ENCODE results near the gene SF3B2. TPM values are rescaled to one million over a fixed set of nuclear protein-coding genes. Genes with fewer than 3 reads are reported as not detected.
A peak's percentile ranks its signal among the peaks of the same experiment; 100 is the strongest.
"Not testable (repeated sequence)": the region's sequence is repeated elsewhere in the genome, so short reads cannot be mapped to it uniquely, and the experiment has no call there.

Gene SF3B2
- total RNA-seq, 1 donor: 135 TPM

GRCh38 chr11:66071381-66071801, 19.2 kb downstream of the SF3B2 start:
- Histone ChIP-seq H3K27me3 (ENCODE audit: insufficient read depth, low read length) (no peaks in the 10 kb centered on the region), H3K9me3 (ENCODE audit: low read depth, low read length) (no peaks in the 10 kb centered on the region), H3K4me3 (ENCODE audit: low read length) (peak overlapping the region; percentile 57), H3K4me1 (ENCODE audit: insufficient read depth, low read length) (peaks cover 54% of the 10 kb centered on the region)

DNA sequence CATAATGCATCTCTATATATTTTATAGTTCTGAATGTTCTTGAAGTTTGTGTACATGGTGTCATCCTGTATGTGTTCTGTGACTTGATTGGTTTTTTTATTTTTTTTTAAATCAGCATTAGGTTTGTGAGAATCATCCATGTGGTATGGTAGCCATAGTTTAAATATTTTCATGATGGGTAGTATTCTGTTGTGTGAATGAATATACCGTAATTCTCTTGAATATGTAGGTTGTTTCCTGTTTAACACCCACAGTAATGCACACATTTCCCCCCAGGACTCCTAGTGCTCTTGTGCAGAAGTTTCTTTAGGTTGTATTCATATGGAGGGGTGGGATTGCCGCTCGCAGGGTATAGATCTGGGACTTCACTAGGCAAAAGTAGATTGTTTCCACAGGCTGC, 19.9 kb downstream of the SF3B2 start:
- Histone ChIP-seq H3K4me3 (ENCODE audit: low read length) (peak overlapping the region; percentile 57), H3K9me3 (ENCODE audit: low read depth, low read length) (no peaks in the 10 kb centered on the region), H3K4me1 (ENCODE audit: insufficient read depth, low read length) (peaks cover 50% of the 10 kb centered on the region), H3K27me3 (ENCODE audit: insufficient read depth, low read length) (no peaks in the 10 kb centered on the region)

DNA sequence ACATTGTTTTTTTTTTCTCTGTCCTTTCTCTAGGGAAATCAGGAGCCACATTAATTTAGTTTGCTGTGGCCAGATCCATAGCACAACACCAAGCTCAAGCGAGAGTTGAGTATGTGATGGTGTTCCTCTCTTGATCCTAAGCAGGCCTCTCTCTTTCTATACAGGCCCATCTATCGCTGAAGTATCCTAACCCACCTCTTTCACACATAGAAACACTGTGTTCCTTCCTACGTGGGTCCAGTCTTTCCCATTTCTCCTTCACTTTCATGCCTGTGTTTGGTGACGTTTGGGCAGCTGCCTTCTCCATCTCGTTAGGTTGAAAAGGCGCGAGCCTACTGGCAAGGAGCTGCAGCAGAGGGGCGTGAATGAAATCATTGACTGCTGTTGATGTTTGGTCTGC, 20.4 kb downstream of the SF3B2 start:
- Histone ChIP-seq H3K4me1 (ENCODE audit: insufficient read depth, low read length) (peaks cover 50% of the 10 kb centered on the region), H3K27me3 (ENCODE audit: insufficient read depth, low read length) (no peaks in the 10 kb centered on the region), H3K9me3 (ENCODE audit: low read depth, low read length) (no peaks in the 10 kb centered on the region), H3K4me3 (ENCODE audit: low read length) (no peak overlapping the region)

DNA sequence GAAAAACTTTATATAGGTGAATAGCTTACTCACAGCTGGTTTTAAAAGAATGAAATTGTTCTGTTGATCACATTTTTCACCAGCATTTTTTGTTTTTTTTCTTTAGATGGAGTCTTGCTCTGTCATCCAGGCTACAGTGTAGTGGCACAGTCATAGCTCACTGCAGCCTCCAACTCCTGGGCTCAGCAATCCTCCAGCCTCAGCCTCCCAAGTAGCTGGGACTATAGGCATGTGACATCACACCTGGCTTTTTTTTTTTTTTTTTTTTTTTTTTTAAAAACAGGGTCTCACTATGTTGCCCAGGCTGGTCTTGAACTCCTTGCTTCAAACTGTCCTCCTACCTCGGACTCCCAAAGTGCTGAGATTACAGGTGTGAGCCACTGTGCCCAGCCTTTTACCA, 21.5 kb downstream of the SF3B2 start:
- H3K27me3 ChIP-seq (ENCODE audit: insufficient read depth, low read length): no peaks in the 10 kb centered on the region
- H3K4me1 ChIP-seq (ENCODE audit: insufficient read depth, low read length): peaks cover 51% of the 10 kb centered on the region
- H3K9me3 ChIP-seq (ENCODE audit: low read depth, low read length): no peaks in the 10 kb centered on the region
- H3K4me3 ChIP-seq (ENCODE audit: low read length): no peak overlapping the region

DNA sequence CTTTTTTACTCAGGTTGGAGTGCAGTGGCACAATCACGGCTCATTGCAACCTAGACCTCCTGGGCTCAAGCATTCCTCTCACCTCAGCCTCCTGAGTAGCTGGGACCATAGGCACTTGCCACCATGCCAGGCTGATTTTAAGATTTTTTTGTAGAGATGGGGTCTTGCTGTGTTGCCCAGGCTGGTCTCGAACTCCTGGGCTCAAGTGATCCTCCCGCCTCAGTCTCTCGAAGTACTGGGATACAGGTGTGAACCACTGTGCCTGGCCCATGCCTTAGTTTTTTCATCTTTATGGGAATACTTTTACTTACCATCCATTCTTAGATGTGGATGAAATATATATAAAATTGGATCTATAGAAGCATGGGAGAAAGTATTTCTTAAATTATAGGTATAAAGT, 23.1 kb downstream of the SF3B2 start:
- Histone ChIP-seq H3K27me3 (ENCODE audit: insufficient read depth, low read length) (no peaks in the 10 kb centered on the region), H3K4me1 (ENCODE audit: insufficient read depth, low read length) (peaks cover 56% of the 10 kb centered on the region), H3K4me3 (ENCODE audit: low read length) (no peak overlapping the region), H3K9me3 (ENCODE audit: low read depth, low read length) (no peaks in the 10 kb centered on the region)

DNA sequence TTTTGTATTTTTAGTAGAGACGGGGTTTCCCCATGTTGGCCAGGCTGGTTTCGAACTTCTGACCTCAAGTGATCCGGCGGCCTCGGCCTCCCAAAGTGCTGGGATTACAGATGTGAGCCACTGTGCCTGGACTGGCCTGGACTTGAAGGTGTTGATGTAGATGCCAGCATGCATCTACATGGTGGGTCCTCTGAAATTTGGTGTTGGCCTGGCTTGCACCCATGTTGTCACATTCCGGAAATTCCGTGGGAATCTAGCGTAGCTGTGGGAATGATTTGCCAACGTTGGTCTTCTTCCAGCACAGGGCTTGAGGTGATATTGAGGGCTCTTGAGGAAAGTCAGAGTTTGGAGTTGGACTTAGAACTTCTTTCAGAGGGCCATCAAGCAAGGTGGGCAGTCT, 24.4 kb downstream of the SF3B2 start:
- Histone ChIP-seq H3K9me3 (ENCODE audit: low read depth, low read length) (no peaks in the 10 kb centered on the region), H3K27me3 (ENCODE audit: insufficient read depth, low read length) (no peaks in the 10 kb centered on the region), H3K4me1 (ENCODE audit: insufficient read depth, low read length) (peaks cover 62% of the 10 kb centered on the region), H3K4me3 (ENCODE audit: low read length) (no peak overlapping the region)

GRCh38 chr11:66077927-66078326, 25.8 kb downstream of the SF3B2 start:
- Histone ChIP-seq H3K4me1 (ENCODE audit: insufficient read depth, low read length) (peaks cover 64% of the 10 kb centered on the region), H3K9me3 (ENCODE audit: low read depth, low read length) (no peaks in the 10 kb centered on the region), H3K27me3 (ENCODE audit: insufficient read depth, low read length) (no peaks in the 10 kb centered on the region), H3K4me3 (ENCODE audit: low read length) (no peak overlapping the region)

DNA sequence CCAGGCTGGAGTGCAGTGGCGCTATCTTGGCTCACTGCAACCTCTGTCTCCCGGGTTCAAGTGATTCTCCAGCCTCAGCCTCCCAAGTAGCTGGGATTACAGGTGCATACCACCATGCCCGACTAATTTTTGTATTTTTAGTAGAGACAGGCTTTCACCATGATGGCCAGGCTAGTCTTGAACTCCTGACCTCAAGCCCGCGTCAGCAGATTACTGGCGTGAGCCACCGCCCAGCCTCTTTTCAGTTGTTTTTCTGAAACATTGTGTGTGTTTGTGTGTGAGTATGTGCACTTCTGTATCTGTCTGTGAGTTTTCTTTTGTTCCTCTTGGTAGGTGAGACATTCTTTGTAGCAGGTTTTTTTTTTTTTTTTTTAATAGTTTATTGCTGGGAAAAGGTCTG, 26.8 kb downstream of the SF3B2 start:
- H3K9me3 ChIP-seq (ENCODE audit: low read depth, low read length); H3K4me3 ChIP-seq (ENCODE audit: low read length); H3K27me3 ChIP-seq (ENCODE audit: insufficient read depth, low read length): not testable (repeated sequence)
- H3K4me1 ChIP-seq (ENCODE audit: insufficient read depth, low read length): peaks cover 71% of the 10 kb centered on the region

- Histone ChIP-seq H3K4me3 (ENCODE audit: low read length) (no peak overlapping the region), H3K4me1 (ENCODE audit: insufficient read depth, low read length) (peaks cover 80% of the 10 kb centered on the region), H3K27me3 (ENCODE audit: insufficient read depth, low read length) (no peaks in the 10 kb centered on the region), H3K9me3 (ENCODE audit: low read depth, low read length) (no peaks in the 10 kb centered on the region)
These were observed 28.1 kb downstream of the SF3B2 start for GRCh38 chr11:66080055-66080817.

- H3K4me3 ChIP-seq (ENCODE audit: low read length): peak overlapping the region; percentile 26
- H3K27me3 ChIP-seq (ENCODE audit: insufficient read depth, low read length): no peaks in the 10 kb centered on the region
- no peaks in the 10 kb centered on the region for H3K9me3 ChIP-seq (ENCODE audit: low read depth, low read length)
- peaks cover 81% of the 10 kb centered on the region for H3K4me1 ChIP-seq (ENCODE audit: insufficient read depth, low read length)
These were observed 29.3 kb downstream of the SF3B2 start for GRCh38 chr11:66081505-66081904.

DNA sequence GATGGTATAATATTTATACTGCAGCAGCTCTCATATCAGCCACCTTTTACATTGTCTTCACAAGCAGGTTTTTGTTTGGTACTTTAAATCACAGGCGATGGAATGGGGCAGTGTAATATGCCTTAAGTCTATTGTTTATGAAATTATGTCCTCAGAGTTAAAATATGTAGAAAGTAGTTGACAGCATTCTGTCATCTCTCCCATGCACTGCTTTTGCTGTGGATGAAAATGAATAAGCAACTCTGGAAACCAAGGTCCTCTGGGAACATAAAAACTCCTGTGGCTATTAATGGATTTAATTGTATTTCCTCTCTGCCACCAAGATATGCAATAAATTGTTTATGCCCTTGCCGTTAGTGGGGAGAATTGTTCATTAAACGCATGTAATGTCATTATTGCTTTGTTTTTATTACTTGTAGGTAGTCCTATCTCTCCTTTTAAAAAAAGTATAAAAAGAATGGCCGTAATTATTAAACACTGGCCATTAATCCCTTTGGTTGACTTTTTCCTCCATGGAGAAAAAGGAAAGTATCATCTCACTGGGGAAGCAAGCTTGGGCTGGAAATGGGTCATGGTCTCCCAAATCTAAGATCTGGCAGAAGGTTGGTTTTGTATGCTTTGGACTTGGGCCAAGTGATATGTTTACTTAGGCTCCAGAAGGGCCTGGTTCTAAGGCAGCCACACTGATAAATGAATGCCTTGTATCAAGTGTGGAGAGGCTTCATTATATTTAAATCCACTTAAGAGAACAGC, 31.0 kb downstream of the SF3B2 start:
- Histone ChIP-seq H3K27me3 (ENCODE audit: insufficient read depth, low read length) (no peaks in the 10 kb centered on the region), H3K4me1 (ENCODE audit: insufficient read depth, low read length) (peaks cover 80% of the 10 kb centered on the region), H3K9me3 (ENCODE audit: low read depth, low read length) (no peaks in the 10 kb centered on the region), H3K4me3 (ENCODE audit: low read length) (no peak overlapping the region)

DNA sequence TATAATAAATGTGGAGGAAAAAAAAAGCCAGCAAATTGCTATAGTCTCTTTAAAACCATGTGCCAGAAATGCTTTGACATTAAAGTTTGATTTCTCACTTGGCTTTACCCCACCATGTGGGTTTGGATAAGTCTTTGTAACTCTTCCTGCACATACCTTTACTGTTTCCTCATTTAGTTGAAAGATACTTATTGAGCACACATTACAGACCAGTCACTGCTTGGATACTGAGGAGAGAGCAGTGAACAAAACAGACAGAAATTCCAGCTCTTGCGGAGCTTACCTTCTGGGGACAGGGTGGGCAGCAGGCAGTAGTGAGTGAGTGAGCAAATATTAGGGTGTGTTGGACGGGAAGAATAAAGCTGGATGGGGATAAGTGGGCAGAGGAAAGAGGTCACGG, 31.6 kb downstream of the SF3B2 start:
- Histone ChIP-seq H3K9me3 (ENCODE audit: low read depth, low read length) (no peaks in the 10 kb centered on the region), H3K27me3 (ENCODE audit: insufficient read depth, low read length) (no peaks in the 10 kb centered on the region), H3K4me3 (ENCODE audit: low read length) (no peak overlapping the region), H3K4me1 (ENCODE audit: insufficient read depth, low read length) (peaks cover 74% of the 10 kb centered on the region)

- no peak overlapping the region for H3K4me3 ChIP-seq (ENCODE audit: low read length)
- no peaks in the 10 kb centered on the region for H3K27me3 ChIP-seq (ENCODE audit: insufficient read depth, low read length)
- no peaks in the 10 kb centered on the region for H3K9me3 ChIP-seq (ENCODE audit: low read depth, low read length)
- peaks cover 63% of the 10 kb centered on the region for H3K4me1 ChIP-seq (ENCODE audit: insufficient read depth, low read length)
These were observed 32.8 kb downstream of the SF3B2 start for GRCh38 chr11:66084821-66085475.

- Histone ChIP-seq H3K27me3 (ENCODE audit: insufficient read depth, low read length) (no peaks in the 10 kb centered on the region), H3K4me3 (ENCODE audit: low read length) (no peak overlapping the region), H3K9me3 (ENCODE audit: low read depth, low read length) (no peaks in the 10 kb centered on the region), H3K4me1 (ENCODE audit: insufficient read depth, low read length) (peaks cover 44% of the 10 kb centered on the region)
These were observed 35.2 kb downstream of the SF3B2 start for GRCh38 chr11:66087148-66087908.

- Histone ChIP-seq H3K4me1 (ENCODE audit: insufficient read depth, low read length) (peaks cover 27% of the 10 kb centered on the region), H3K4me3 (ENCODE audit: low read length) (no peak overlapping the region), H3K9me3 (ENCODE audit: low read depth, low read length) (no peaks in the 10 kb centered on the region), H3K27me3 (ENCODE audit: insufficient read depth, low read length) (no peaks in the 10 kb centered on the region)
These were observed 36.9 kb downstream of the SF3B2 start for GRCh38 chr11:66089067-66089466.
